ENCODE results near the gene SCUBE2. TPM values are rescaled to one million over a fixed set of nuclear protein-coding genes. Genes with fewer than 3 reads are reported as not detected.

Gene SCUBE2
- total and polyA plus RNA-seq, 2 donors (not counting 3 experiments of a cell fraction or from before 2014, with no cell fraction given), result 0.55 to 3.5 TPM

DNA sequence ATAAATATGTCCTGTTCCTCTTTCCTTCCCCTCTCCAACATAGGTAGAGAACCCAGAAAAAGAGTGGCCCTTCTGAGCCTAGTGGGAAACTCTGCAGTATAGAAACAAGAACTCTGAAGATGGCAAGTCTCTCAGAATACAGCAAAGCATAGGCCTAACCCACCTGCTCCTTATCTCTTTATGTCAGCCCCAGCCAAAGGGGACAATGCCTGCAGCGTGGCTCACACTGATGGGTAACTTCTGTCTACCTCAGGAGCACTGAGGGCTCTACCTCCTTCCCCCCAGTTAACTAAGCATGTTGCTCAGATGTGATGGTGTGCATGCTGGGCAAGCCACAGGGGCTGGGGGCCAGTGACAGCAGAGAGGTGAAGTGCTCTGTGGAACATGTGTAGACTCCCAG lies 82.7 kb downstream of the SCUBE2 start:
- Histone ChIP-seq H3K9me1 (replicated peaks; ENCODE audit: control insufficient read depth, extremely low read depth, insufficient read depth, low read length) (no peaks in the 10 kb centered on the region), H3K9me3 (replicated peaks; ENCODE audit: control insufficient read depth, insufficient read depth, low read length) (no peaks in the 10 kb centered on the region), H3K4me2 (ENCODE audit: insufficient read depth, low read length) (no peak overlapping the region), H4K20me1 (replicated peaks; ENCODE audit: control insufficient read depth, extremely low read depth, insufficient read depth, low read length) (no peaks in the 10 kb centered on the region), H3K4me3 (replicated peaks in 1 of 3; ENCODE audit: insufficient read depth in 1 of 3, low read depth in 1 of 3, low read length in 3 of 3) (no peak overlapping the region), H3K79me2 (ENCODE audit: control insufficient read depth, insufficient read depth, low read length) (no peaks in the 10 kb centered on the region), H3K27me3 (ENCODE audit: control insufficient read depth in 2 of 2, insufficient read depth in 2 of 2, low read length in 2 of 2) (peaks cover 23 to 35% of the 10 kb centered on the region in 2 experiments), H2AFZ (ENCODE audit: low read depth, low read length) (no peak overlapping the region), H3K27ac (ENCODE audit: insufficient read depth, low read depth, low read length) (no peak overlapping the region), H3K9ac (replicated peaks; ENCODE audit: extremely low read depth, insufficient read depth, low read length) (no peak overlapping the region), H3K4me1 (ENCODE audit: control insufficient read depth, extremely low read depth, insufficient read depth, low read length) (peaks cover 4% of the 10 kb centered on the region), H3K36me3 (ENCODE audit: control insufficient read depth in 2 of 2, extremely low read depth in 1 of 2, insufficient read depth in 2 of 2, low read length in 2 of 2) (no peaks in the 10 kb centered on the region)
- dilution Hi-C loops (cut with MboI; ENCODE audit: extremely low pct_ligation_motif_present, low sequenced_read_pairs) (no loop called here), intact Hi-C loops (cut with micrococcal nuclease) (no loop called here)
- TF ChIP-seq MYC (IDR thresholded peaks at IDR 0.05; ENCODE audit: low read depth, low read length) (no peak), JUN (IDR thresholded peaks at IDR 0.05; ENCODE audit: borderline replicate concordance, insufficient read depth, insufficient read length, low read depth) (no peak)
- DNase-seq (ENCODE audit: low read depth, low spot score) (no peak), FAIRE-seq (no peak)
- CTCF ChIA-PET, result interaction anchor here (1.0 to 1.2 kb wide), 2 partner anchors 15 to 129 kb away, joined by 3 to 4 read pairs; no protein-coding TSS in a partner anchor
- POLR2A ChIA-PET, result no interaction called here
- BruUV-seq (replicated peaks), result no TSS peak

- no peak for TF ChIP-seq JUN (IDR thresholded peaks at IDR 0.05; ENCODE audit: borderline replicate concordance, insufficient read depth, insufficient read length, low read depth)
- TF ChIP-seq FOS (IDR thresholded peaks at IDR 0.05; ENCODE audit: borderline replicate concordance, insufficient read depth, low read length), result no peak
- TF ChIP-seq POLR2A (IDR thresholded peaks at IDR 0.05; ENCODE audit: low read depth, low read length), result no peak
- no peak for TF ChIP-seq MYC (IDR thresholded peaks at IDR 0.05; ENCODE audit: low read depth, low read length)
- no peak for TF ChIP-seq EZH2 (IDR thresholded peaks at IDR 0.05; ENCODE audit: borderline replicate concordance, low read depth, low read length, severe bottlenecking)
- no peak for TF ChIP-seq POLR2AphosphoS5 (IDR thresholded peaks at IDR 0.05; ENCODE audit: insufficient read depth, low read depth, low read length)
- no peak for TF ChIP-seq GATA2 (IDR thresholded peaks at IDR 0.05; ENCODE audit: insufficient read depth, insufficient read length, low read depth, low read length)
- TF ChIP-seq CTCF (IDR thresholded peaks at IDR 0.05; ENCODE audit: extremely low read depth in 1 of 2, insufficient read depth in 1 of 2, low read depth in 1 of 2, low read length in 2 of 2), result no peak
- H3K9me3 ChIP-seq (replicated peaks; ENCODE audit: control insufficient read depth, insufficient read depth, low read length), result no peaks in the 10 kb centered on the region
- ChIA-PET POLR2A (no interaction called here), CTCF (interaction anchor here (1.0 to 1.4 kb wide), 3 partner anchors 15 to 499 kb away, joined by 3 to 4 read pairs (median 3); no protein-coding TSS in a partner anchor)
- no peak overlapping the region for H3K4me3 ChIP-seq (replicated peaks in 1 of 3; ENCODE audit: insufficient read depth in 1 of 3, low read depth in 1 of 3, low read length in 3 of 3)
- H3K36me3 ChIP-seq (ENCODE audit: control insufficient read depth in 2 of 2, extremely low read depth in 1 of 2, insufficient read depth in 2 of 2, low read length in 2 of 2), result no peaks in the 10 kb centered on the region
- peaks cover 23 to 35% of the 10 kb centered on the region in 2 experiments for H3K27me3 ChIP-seq (ENCODE audit: control insufficient read depth in 2 of 2, insufficient read depth in 2 of 2, low read length in 2 of 2)
- no peak overlapping the region for H3K27ac ChIP-seq (ENCODE audit: insufficient read depth, low read depth, low read length)
- intact Hi-C loops (cut with micrococcal nuclease), result no loop called here
- H2AFZ ChIP-seq (ENCODE audit: low read depth, low read length), result no peak overlapping the region
- DNase-seq (ENCODE audit: low read depth, low spot score), result no peak
- dilution Hi-C loops (cut with MboI; ENCODE audit: extremely low pct_ligation_motif_present, low sequenced_read_pairs), result no loop called here
- peaks cover 10% of the 10 kb centered on the region for H3K4me1 ChIP-seq (ENCODE audit: control insufficient read depth, extremely low read depth, insufficient read depth, low read length)
- no peaks in the 10 kb centered on the region for H3K9me1 ChIP-seq (replicated peaks; ENCODE audit: control insufficient read depth, extremely low read depth, insufficient read depth, low read length)
- no TSS peak for BruUV-seq (replicated peaks)
- no peak for FAIRE-seq
- H4K20me1 ChIP-seq (replicated peaks; ENCODE audit: control insufficient read depth, extremely low read depth, insufficient read depth, low read length), result no peaks in the 10 kb centered on the region
- H3K9ac ChIP-seq (replicated peaks; ENCODE audit: extremely low read depth, insufficient read depth, low read length), result no peak overlapping the region
- H3K79me2 ChIP-seq (ENCODE audit: control insufficient read depth, insufficient read depth, low read length), result no peaks in the 10 kb centered on the region
- H3K4me2 ChIP-seq (ENCODE audit: insufficient read depth, low read length), result no peak overlapping the region
Observed at GRCh38 chr11:9008011-9008550, 83.3 kb downstream of the SCUBE2 start.
